GM19238 (cell line): ENCODE measurements around the gene LRRC8B.
"Not testable (repeated sequence)": the region's sequence is repeated elsewhere in the genome, so short reads cannot be mapped to it uniquely, and the experiment has no call there.

ENCODE experiments used
- DNase-seq: peaks from one replicate; pipeline ENCODE4 v3.0.0; 2011; ENCODE audit warnings: low spot score; ENCODE audit not compliant: insufficient read length

LRRC8B gene

DNA sequence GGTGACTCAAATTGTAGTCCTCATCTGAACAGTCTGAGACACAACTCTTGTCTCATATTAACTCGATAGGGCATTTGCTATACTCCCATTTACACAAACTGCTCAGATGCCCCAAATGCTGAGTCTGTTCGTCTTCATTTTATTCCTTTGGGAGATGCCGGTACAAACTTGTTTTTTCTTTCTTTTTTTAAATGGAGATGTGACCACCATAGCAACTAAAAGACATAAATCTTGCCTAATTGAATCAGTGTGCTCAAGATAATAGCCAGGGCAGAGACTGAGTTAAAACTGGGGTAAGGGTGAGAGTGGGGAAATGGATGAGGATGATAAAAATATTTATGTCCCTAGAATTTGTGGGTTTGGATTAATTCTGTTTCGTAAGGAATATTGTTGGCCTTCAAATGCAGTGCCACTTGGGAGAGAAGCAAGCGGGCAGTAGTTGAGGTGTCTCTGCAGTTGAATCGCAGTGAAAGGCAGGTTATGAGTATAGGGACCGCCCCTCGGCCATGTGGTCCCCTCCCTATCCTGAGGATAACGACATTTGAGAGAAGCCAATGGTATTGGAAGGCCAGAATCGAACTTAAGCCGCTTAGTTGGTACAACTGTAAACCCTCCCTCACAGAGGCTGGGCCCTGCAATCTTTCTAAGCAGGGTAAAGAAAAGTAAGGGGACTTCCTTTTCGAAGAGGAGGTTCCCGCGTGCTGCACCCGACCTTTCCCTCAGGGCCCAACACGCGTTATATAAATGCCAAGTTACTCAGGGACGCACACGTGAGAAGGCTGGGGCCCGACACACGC, 859 bp upstream of the LRRC8B start:
- DNase-seq: peak; percentile 7

DNA sequence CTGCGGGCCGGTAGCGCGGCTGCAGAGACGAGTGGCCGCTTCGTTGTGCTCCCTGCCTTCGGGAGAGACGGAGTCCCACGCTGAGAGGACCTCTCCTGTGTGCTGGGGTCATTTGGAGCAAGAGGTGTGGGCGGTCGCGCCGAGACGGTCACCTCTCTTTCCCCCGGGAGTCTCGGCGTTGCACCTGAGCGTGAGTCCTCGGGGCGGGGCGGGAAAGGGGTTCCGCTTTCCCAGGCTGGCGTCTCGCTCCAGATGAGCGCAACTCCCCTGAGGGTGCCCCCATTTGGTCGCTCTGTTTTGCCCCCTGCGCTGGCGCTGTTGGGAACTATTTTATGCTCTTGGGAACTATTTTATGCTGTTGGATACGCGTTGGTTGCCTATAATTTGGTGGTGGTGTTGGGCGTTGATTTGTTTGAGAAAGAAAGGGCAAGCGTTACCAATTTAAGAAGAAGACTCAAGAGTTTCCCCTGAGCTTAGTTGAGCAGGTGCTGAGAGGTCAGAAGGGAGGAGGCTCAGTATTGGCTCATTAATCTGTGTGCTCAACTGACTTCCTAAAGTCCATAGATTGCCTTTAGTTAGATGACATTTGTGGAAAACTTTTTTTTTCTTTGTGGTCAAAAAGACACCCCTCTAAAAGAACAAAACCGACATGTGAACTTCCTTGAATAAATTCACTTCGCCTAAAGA, 683 bp downstream of the LRRC8B start:
- DNase-seq: no peak

DNA sequence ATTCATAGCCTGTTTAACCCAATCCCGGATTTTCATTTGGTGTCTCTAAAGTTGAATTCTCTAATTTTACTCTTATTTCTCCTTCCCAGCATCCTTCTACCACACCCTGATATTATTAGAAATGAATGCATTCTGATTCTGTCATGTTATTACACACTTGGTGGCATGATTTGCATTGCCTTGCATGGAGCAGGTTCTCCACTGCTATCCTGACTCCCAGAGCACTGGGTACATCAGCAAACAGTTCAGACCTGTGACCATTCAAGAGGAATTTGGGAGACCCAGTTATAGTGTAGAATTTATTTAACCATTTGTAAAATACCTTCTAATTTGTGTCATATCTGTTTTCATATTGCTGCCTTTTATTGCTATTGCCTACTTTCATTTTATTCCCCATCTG, 2.6 kb downstream of the LRRC8B start:
- DNase-seq: no peak

DNA sequence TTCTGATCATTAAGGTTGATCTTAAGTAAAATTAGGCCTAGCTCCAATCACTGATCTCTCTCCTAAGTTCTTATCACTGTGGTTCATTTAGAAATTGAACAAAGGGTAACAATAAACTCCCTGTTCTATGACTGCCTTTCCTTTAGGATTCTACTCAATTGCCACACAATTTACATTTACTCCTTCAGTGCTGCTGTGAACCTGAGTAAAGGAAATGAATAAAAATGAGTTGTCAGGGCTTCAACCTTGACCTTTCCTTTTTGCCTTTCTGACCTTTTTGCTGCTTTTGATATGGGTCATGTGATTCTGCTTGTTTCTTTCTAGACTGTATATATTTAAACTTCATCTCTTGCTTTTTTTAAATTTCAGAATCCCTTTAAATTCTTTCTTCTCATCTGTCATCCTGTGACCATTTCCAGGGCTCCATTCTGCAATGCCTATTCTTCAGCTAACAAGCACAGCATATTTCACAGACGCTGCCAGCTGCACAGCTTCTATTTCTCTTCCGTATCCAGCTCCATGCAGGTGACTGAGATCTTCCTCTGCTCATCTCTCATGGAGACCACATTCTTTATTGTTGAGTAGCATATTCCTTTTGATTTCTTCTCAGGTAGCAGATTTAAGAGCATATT, 3.2 kb downstream of the LRRC8B start:
- no peak for DNase-seq

DNA sequence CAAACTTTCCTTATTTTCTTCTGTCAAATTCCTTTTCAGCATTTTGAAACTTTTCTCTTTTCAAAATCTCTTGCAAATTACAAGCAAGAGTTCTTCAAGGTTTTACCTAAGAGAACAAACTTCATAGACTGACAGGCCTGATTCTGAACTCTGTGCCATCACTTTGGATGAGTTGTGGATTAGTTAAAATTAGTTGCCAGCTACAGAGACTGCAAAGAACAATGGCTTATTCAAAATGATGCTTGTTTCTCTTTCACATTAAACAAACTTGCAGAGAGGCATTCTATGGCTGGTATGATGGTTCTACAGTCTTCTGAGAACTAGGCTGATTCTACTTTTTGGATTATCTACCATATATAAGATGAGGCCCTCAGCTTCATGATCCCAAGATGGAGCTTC, 3.8 kb downstream of the LRRC8B start:
- DNase-seq: no peak

DNA sequence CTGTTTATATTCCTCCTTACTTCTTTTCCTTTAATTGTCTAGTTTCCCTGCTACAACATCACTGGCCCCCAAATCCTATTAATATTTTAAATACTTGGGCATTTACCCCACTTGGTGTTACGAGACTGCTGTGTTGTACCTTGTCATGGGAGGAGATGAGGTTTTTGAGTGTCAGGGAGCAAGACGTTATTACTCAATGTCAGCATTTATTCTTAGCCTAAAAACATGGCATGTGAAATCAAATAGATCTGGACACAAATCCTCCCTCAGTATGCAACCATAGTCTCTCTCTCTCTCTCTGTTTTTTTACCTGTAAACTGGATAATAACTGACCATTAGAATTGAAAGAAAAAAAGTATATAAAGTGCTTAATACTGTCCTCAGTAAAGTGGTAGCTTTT, 4.6 kb downstream of the LRRC8B start:
- DNase-seq: no peak

DNA sequence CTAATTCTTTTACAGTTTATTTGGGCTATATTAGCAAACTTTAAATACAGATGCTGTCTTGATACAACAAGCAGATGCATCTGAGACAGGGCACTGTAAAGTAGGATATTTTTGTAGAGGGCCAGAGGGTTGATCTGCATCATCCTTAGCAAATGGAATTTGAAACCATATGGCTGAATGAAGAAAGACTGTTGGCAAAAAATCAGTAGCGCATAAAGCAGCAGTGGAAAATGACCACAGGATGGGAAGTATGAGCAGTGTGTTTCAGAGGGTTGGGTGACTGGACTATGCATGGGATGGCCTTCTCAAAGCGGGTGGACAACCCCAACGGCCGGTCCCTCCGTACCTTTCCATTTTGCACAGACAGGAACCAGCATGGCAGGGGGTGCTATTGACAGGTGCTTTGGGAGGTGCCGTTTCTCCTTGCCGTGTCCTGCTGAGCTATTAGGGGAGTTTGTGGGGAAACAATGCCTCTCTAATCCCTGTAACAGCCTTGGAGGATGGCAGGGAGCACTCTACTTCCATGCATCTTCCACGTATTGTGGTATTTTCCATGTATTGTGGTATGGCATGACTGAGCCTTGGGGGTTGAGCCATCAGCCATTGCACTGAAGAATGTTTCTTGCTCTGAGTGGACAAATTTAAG, 5.9 kb downstream of the LRRC8B start:
- DNase-seq: no peak

DNA sequence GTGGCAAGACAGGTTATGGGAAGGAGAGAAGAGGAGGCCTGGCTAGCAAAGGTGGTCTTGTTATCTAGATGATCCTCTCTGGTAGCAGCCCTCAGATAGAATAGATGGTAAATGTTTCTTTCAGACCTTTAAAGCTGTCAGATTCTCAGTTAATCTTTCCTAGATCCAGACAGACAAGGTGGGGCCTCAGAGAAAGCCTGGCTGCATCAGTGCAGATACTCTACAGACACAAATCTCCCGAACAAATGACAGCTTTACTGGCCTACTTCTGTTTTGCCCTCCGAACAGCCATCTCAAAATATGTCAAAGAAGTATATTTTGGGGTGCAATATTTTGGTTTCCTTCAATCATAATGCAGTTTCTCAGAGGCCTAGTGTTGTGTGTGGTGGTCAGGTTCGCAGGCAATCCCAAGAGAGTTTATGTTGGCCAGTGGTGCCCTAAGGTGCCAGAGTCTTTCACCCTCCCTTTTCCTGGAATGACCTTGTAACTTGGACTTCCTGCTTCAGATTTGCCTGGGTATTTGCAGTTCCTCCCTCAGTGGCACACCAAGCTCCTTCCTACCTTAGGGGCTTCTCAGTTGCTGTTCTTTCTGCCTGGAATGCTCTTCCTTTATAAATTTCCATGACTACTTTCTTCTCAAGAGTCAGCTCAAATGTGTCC, 7.0 kb downstream of the LRRC8B start:
- no peak for DNase-seq

DNA sequence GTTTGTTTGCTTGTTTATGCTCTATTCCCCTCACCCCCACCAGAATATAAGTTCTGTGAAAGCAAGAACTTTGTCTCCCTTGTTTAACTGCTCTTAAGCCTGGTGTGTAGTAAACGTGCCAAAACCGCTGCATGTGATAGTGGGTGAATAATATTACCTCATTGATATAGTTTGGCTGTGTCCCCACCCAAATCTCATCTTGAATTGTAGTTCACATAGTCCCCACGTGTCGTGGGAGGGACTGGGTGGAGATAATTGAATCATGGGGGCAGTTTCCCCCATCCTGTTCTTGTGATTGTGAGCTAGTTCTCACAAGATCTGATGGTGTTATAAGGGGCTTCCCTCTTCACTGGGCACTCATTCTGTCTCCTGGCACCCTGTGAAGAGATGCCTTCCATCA, 7.6 kb downstream of the LRRC8B start:
- DNase-seq: no peak

DNA sequence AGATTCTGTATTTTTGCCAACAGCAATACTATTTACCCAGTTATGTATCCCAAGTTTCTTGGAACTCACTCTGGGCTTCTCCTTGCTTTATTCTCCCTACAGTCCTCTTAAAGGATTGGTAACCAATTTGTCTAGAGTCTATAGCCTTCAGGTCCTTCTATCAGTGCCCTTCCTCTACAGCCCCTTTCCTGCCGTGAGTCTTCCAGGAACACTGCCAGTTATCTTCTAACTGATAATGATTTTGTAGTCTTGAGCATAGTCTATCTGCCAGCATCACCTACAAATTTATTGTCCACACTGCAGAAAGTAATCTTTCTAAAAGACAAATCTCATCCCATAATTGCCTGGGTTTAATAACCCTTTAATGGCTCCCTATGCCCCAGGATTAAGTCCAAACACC, 8.2 kb downstream of the LRRC8B start:
- no peak for DNase-seq

DNA sequence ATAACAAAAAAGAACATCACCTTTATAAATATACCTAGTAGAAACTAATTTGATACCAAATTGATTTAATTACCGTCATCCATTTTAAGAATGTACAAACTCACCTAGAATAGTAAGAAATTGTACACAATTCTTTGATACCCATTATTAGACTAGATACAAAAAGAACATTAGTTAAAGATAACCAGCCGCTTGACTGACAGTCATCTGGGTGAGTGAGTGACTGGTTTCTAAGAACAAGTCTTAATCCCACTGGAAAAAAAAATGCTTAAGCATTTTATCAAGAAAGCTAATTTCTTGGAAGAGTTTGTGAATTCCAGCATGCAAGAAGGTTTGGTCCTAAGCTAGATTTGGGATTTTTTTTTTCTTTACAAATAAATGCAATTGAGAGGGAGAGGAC, 10.9 kb downstream of the LRRC8B start:
- DNase-seq: no peak

DNA sequence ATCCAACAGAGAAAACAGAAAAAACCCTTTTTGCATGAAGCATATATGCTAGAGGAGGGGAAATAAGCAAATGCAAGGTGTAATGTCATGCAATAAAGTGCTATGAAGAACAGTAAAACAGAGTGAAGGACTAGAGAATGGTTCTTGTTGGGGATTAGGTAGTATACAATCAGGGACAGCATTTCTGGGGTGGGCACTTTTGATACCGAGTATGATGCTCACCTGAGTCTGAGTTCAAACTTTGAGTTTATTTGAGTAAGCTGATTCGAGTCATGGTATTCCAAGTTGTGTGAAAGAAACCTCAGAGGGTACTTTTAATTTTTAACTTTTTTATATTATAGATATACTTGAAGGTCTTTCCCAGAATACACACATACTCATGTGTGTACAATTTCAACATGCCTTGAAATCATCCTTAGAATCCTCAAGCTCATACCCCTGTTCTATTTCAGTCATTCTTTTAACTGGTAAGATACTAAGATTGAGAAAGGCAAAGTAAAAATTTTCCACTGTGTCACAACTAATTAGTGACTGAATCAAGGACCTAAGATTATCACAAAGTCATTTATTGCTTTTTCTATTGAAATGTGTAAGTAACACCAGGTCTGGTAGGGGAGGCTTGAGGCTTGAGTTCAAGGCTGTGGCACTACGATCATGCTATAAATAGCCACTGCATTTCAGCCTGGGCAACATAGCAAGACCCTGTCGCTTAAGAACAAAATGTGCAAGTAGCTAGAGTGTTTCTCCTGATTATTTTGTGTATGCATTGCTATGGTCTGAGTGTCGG, 12.1 kb downstream of the LRRC8B start:
- no peak for DNase-seq

DNA sequence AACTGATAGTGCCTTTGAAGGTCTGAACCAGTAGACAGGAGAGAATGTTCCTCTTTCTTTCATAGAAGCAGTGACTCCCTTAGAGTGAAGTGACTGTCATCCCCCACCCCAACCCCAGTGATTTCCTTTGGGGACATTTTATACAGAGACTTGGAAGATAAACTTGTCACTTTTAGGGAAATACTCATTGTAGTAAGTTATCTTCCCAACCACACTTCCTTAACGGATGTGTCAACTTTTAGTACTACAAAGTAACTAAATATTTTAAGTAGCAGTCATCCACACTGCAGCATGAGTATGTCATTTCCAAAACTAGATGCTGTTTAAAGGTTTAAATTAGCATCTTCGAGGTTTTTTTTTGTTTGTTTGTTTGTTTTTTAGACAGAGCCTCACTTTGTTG, 13.7 kb downstream of the LRRC8B start:
- DNase-seq: no peak

DNA sequence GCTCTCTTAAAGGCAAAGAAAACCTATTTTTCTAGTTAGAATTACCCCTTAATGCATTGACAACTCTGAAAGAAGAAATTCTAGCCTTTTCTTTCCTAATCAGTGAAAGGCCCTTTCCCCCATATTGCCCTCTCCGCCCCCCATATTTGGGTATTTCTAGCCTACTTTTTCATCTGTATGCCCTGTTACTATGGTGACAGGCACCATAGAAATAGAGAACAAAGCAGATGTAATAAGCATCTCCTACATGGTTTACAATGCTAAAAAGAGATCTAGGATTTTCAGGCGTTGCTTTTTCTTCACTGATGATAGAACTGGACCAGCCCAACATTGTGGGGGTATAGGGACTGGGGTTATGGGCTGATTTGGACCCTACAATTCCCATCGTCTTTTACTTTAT, 14.5 kb downstream of the LRRC8B start:
- DNase-seq: no peak

DNA sequence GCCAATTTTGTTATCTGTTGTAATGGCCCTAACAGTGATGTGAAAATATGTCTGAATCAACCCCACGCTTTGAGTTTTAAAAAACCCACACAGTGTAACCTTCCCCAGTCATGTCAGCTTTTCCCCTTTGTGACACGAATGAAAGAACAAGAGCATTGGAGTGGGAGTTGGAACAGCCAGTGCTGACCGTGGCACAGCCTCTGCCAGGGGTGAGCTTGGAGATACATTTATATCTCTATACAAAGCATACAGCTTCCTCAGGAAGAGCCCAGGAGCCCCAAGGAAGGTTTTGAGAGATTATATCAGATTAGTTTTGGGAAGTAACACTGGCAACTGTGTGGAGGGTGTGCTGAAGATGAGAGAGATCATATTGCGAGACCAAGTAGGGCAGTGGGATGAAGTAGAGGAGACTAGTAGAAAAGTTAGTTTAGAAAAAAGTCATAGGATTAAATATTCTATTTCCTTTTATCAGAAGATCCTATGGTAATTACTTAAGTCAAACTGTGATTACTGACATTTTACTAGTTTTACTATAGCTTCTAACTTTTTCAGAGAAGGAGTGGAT, 15.9 kb downstream of the LRRC8B start:
- no peak for DNase-seq

DNA sequence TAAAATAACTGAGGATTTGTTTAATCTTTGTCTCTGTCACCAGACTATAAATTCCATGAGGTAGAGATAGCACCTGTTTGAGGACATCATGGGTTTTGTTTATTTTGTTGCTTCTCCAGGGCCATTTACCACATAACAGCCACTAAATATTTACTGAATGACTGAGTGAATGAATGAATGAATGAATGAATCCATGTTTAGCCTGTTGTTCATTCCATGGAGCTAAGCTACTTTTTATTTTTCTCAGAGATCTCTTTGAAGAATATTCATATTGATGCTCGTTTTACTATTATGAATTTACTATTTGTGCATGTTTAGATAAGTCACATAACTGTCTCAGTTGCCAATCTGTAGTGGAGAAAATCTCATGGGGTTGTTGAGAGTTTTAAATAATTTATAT, 17.7 kb downstream of the LRRC8B start:
- DNase-seq: no peak

DNA sequence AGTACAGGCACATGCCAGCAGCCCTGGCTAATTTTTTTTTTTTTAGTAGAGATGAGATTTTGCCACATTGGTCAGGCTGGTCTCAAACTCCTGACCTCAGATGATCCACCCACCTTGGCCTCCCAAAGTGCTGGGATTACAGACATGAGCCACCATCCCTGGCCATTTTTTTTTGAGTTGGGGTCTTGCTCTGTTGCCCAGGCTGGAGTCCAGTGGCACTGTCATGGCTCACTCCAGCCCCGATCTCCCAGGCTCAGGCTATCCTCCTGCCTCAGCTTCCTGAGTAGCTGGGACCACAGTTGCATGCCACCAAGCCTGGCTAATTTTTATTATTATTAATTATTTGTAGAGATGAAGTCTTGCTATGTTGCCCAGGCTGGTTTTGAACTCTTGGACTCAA, 19.0 kb downstream of the LRRC8B start:
- not testable (repeated sequence) for DNase-seq

DNA sequence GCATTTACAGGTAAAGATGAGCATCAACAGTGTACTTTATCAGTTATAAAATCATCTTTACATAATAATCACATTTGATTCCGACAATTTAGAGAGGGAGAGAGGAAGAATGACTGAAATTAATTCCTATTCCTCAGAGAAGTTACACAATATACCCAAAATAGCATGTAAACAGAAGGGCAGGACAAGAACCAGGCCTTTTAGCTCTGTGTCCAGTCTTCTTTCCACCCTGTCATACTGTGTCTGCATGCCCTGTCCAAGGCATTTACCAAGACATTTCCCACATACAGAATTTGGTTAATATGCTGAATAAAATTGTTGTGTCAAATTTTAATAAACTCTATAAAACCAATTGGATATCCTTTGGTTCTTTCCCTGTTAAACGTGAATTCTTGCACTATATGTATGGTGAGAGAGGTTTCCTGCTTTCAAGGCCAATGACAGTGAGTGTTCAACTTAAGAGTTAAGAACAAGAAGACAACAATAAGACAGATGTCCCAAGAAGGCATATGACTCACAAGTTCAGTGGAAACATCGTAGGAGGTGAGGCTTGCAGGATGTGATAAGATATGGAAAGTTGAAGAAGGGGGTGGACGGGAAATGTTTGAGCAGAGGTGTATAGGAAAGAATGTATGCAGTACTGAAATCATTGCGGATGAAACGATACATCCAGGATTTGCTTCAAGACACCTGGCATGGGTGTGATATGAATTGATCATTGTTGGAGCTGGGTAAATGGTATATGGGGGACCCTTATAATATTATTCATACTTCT, 20.8 kb downstream of the LRRC8B start:
- DNase-seq: no peak

DNA sequence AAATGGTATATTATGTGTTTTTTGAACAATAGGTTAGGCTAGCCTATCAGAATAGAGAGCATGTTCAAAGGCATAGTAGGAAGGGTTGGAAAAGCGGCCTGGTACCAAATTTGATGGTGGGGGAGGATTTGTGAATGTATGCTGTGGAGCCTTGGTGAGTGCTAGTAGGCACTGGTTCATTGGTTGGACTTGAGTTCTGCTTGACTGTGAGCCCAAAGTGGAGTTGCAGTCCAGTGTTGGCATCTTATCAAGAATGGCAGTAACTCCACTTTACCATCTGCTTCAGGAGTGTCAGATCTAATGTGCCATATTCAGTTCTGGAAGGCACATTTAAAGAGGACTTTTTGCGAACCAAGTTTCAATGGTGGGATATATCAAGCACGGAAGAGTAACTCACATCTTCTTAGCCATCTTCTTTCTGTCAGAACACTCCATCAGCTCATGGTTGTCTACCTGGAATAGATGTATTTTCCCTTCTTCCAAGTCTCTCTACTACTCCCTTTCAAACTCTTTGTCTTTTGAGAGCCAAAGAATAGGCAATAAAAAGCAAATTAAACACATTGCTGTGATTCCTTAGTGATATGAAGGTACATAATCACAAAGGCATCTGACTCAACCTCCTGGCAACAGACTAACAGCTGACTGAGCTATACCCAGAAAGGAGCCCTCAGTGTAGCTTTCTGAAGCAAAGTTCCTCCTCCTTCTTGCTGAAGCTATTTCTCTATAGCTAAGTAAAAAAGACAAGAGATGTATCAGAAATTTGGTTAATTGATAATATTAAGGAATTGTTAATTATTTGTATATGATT, 21.7 kb downstream of the LRRC8B start:
- no peak for DNase-seq
